ENCODE data around the gene TRPM6.
A peak's percentile ranks its signal among the peaks of the same experiment; 100 is the strongest.

TRPM6 gene

DNA sequence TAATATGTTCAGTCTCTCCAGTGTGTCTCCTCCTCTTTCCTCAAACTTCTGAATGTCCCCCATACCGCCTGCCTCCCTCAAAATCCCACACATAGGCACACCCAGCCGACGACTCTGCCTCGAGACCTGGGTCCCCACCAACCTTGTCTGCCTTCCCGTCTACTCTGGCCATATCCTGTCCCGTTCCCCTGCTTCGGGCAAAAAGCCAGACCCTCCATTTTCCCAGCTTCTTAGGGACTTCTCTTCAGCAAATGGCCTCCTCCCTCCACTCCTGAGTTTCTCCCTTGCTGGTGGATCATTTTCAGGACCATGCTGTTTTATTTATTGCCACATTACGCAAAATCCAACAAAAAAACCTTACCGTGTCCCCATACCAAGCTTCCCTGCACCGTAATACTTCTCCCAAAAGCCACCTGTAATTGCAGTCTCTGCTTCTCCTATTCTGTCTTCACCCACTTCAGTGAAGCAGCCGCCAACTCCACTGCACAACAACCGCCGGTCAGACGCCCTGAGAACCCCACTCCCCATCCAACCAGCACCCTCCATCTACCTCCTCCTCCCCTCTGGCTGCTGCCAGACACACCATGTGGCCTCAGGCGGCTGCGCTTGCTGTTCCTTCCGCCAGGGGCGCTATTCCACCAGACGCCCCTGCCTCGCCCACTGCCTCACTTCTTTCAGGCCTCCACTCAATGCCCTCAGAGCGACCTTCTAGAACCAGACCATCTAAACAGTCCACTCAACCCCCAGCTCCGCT, 117.0 kb downstream of the TRPM6 start:
- DNase-seq: peak; percentile 4

DNA sequence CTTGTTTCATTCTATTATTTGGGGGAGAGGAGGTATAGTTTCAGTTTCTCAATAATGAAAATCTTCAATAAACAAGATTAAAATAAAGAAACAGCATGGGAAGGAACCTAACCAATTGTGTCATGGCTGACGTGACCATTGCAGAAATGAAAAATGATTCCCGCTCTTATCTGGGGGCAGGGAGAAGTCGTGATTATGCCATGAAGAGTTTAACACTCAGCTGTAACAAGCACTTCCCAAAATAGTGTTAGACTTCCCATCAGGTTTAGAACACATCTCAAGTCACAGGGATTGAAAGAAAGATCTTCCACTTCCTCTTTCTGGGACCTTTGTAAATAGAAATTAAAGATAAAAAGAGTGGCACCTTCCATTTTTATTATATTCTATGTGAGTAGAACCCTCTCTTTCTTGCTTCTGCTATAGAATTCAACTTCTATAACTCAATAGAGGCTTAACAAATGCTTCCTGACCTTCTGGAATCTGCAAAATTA, 122.2 kb downstream of the TRPM6 start:
- DNase-seq: no peak

DNA sequence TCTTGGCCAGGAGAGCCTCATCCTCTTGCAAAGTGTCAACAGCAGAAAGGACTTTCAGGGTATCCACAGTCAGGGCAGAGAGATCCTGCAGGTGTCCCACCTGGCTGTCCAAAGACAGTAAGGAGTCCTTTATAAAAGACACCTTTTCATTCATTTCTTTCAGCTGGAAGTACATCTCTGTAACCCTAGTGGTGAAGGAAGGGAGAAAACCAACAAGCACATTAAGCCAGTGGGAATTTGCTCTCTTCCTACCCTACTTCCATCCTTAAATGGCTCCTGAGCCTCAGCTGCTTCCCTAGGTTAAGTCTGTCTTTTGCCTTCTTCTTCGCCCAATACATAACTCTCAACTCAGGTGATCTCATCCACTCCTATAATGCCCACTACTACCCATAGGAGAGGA, 124.8 kb downstream of the TRPM6 start:
- DNase-seq: no peak

DNA sequence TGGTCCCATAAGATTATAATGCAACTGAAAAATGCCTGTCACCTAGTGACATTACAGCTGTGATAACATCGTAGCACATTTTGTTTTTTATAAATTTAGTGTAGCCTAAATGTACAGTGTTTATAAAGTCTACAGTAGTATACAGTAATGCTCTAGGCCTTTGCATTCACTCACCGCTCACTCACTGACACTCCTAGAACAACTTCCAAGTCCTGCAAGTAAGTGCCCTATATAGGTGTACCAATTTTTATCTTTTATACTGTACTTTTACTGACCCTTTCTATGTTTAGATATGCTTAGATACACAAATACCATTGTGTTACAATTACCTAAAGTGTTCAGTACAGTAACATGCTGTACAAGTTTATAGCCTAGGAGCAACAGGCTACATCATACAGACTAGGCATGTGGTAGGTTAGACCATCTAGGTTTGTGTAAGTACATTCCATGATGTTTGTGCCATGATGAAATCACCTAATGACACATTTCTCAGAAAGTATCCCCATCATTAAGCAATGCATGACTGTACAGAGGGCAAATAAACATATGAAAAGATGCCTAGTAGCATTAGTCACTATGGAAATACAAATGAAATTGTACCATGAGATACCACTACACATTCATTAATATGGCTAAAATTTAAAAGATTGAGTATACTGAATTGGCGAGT, 127.6 kb downstream of the TRPM6 start:
- no peak for DNase-seq

DNA sequence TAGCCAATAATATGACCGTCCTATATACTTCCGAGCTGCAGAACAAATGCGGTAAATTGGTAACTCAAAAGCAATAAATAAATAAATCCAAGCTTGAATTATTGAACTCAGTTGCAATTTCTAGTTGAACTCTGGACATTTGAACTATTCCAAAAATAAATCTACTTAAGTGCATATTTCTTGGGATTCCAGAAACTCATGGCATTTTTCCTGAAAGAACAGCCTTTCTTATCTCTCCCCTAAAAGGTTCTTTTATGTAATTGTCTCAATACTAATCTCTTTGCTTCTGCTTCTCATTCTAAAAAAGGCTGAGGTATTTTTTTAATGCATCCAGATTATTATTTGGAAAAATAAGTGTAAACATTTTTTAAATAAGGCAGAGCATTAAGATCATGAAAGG, 131.7 kb downstream of the TRPM6 start:
- no peak for DNase-seq

DNA sequence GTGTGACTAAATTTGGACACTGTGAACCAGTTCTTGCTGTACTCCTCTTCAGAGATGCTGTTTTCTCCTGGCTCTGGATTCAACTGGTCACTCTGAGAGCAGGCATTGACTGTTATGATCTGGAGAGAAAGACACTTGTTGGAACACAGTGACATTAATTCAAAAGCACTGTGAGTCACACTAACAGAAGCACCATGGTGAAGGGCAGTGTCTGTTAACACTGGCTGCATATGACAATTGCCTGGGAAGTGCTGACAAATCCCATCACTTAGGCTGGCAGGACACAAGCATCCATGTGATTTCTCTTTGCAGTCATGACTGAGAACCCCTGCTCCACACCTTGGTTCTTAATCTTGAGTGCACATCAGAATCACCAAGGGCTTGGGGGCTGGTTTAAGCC, 132.4 kb downstream of the TRPM6 start:
- no peak for DNase-seq

DNA sequence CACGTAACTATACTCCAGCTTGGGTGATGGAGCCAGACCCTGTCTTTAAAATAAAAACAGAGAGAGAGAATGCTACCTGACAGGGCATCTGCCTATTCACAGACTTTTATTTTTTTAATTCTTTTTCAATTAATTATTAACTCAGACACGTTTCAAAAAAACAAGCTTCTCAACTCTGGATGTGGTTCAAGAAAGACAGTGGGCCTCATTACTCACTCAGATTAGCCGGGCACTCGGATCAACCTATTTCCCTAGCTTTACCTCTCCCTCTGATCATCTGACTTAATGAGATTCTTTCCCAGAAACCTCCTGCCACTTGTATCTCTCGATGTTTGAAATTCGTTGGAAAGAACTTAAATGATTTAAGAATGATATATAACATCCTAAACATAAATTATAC, 134.1 kb downstream of the TRPM6 start:
- DNase-seq: no peak

DNA sequence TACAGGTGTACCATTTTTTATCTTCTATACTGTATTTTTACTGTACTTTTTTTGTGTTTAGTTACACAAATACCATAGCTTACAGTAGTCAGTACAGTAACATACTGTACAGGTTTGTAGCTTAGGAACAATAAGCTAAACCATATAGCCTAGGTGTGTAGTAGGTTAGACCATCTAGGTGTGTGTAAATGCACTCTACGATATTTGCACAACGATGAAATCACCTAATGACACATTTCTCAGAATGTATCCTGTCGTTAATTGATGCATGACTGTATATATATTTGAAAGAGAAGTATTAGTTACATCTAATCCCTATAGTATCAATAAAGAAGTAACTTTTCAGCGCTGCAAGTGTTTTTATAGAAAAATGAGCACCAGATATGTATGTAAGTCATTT, 138.8 kb downstream of the TRPM6 start:
- no peak for DNase-seq

DNA sequence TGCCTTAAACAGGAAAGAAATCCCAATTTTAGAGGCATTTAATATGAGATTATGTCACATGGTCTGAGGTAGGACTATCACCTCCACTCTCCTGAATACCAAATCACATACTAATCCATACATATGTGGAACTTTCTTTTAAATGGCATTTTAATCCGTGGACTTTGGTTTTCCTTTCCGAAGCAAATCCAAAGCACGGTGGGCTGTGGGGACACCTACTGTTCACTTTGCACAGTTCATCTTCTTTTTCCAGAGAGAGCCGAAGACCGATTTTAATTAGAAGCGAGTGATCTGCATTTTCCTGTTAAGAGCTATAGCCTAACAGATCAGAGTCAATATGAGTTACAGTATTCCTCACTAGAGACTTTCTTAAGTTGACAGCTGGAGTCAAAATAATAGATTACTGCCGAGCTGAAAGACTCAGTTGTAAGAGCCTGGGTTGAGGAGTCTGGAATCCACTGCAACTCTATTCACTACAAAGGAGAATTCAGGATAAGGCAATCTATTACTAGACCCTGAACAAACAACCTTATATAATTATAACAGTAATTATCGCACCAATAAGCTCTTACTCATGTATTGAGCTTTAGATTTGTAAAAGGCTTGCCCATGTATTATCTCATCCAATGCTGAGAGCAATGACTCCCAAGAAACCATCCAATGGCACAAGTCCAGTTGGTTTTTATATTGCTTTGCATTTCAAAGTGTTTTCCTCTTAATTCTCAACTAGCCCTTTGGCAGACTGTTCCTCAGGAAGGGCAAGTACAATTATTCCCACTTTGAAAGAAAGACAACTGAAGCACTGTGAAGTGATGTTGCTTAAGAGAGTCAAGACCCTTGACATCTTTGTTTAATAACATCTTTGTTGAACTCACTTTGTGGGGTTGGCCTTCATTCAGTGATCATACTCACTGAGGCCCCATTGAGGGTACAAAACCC, 144.7 kb downstream of the TRPM6 start:
- no peak for DNase-seq

DNA sequence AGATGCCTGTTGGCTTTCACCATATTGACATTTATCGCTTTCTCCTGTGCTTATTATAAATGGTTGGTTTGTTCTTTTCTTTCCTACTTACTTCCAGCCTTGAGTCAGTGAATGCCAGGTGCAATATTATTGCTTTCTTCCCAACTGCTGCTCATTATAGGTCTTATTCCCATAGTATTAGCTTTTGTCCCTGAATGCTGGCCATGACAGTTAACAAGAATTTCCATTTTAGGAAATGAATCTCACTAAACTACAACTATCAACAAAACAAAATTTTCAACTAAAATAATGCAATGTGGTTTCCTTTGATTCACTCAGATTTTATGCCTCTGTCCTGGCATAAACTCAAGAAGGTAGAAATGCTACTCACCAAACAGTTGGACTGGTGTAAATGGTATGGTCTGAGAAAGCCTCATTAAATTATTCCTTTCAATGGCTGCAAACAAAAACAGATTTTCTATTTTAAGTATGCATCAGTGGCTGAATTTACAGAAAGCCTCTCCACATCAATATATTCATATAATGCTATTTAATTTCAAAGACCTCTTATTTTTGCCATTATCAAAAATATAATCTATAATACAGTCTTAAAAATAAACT, 145.4 kb downstream of the TRPM6 start:
- no peak for DNase-seq

DNA sequence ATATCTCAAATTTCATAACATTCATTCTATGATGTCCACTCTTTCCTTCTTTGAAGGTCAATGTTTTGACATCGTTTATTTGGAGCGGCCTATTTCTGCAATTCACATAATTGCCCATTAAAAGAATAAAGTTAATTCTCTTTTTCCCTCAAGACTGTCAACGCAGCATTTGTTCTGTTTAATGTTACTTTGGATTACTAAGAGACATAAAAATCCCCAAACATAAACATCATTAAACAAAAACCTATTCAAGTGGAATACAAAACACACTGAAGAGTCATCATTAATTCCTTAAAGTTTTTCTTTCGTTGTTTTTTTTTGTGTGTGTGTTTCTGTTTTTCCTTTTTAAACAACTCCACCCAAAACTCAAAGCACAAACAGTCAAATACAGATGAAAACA, 151.1 kb downstream of the TRPM6 start:
- DNase-seq: no peak

DNA sequence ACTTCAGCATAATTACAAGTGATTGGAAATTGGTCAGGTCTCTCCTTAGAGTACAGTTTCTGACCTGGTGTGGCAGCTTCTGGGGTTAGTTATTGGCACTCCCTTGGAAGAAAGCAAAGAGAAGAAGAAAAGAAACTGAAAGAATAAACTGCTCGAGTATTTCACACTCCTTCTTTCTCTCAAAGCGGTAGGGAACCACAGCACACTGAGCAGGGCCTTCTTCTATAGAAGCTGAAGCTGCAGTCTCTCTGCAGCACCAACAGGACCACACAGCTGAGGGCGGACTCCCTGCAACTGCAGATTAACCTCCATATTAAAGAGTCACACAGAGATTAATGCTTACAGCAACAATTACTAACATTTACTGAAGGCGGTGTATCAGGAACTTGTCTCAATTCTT, 152.0 kb downstream of the TRPM6 start:
- DNase-seq: no peak

DNA sequence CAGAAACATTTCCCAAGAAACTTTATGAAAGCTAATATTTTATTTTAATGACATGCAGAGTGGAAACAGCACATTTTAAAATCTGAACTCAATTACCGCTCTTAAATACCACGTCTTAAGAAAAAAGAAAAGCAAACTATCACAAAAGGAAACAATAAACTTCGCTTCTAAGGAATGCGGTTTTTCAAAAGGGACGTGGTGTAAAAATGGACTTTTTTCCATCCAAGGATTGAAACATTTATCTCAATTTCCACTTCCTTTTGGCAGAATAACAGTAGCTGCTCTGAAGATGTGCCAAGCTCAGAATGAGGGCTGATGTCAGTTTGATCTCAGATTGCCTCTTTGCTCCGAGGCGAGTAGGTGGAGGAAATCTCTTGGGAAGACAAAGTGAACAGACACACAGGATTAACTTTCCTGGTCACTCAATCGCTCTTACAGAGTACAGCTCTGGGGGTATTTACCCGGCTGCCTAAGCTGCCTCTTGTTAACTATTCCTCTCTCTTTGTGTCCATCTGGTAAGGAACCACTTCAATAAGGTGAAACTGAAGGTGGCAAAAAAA, 158.5 kb downstream of the TRPM6 start:
- no peak for DNase-seq

DNA sequence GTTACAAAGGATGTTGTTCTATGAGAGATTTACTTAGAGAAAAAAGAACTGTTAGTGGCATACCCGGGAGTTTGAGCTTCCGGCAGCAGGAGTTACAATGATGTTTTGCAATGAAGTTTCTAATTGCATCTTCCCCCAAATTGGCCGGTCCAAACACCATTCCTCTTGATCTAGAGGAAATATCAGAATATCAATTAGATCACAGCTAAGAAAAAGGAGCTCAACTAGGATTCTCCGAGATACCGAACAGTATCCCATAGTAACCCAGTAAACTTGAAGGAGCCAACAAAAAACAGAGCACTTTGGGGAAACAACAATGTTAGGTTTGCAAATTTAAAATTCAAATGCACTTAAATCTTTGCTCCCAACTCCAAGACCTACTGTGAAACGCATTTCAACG, 159.5 kb downstream of the TRPM6 start:
- no peak for DNase-seq

DNA sequence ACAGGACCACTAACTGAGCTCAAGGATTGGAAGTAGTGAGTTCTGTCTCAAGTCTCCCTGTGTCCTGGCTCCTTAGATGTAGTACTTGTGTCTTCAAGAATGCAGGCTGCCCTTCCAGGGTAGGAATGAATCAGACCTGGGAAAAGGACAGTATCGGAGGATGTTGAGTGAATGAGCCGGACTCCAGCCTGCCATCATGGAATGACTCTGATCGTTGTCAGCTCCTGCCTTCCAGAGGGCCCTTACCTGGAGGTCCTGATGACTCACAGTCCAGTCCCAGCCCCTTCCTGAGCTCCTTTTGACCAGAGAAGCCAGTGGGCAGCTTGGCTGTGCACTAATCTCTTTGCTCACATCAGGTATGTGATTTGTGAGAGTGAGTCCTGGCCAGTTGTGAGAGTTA, 161.1 kb downstream of the TRPM6 start:
- no peak for DNase-seq

DNA sequence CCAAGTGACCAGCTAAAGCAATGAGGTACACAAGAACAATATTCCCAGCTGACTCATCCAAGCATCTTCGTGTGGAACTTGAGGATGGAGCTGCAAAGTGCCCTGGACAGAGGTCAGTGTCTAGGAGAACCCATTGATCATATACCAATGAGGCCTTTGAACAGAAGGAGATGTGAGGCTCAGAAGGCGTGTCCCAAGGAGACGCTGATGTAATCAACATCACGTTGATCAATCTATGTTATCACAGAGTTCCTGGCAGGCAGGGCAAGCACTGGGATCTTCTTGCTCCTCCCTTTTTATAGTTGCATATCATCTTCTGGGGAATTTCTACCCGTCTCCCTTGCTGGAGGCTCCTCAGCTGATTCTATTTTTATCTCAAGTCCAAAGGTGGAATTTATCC, 163.4 kb downstream of the TRPM6 start:
- DNase-seq: no peak

DNA sequence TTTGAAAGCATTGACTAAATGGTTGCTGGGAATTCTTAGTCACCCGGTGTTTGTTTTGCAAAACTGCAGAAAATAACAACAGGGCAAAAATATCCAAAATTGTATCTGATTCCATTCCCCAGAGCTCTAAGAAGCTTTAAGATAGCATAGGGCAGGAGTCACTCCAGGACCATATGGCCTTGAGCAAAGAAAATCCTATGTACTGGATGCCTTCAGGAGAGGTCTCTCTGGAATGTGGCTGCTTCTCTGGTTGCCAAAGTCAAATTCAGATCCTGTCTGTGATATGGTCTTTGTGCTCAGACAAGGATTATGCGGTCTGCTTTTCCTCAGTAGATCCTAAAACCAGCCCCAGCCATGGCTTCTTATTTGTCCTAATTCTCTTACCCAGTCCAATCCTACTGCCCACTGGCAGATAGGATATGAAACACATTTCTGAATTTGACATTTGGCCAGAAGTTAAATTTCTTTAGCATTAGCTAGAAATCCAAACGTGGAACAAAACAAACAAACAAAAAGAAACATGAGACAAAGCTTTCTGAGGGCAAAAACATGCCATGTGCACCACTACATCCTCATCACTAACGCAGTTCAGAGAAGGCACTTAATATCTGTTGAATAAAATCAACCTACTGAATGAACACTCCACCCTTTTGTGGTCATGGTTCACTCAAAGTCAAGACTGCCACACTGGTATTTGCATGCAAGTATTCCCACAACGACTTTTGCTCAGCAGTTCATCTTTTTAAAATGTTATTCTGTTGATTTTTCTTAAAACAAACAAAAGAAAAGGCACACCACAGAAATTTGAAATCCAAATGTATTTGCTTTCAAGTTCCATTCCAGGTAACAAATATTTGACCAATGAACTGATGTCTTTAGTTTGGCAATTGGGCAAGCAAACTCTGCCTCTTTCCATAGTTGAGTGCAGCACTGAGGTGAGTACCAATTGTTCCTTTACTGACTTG, 165.7 kb downstream of the TRPM6 start:
- DNase-seq: no peak

DNA sequence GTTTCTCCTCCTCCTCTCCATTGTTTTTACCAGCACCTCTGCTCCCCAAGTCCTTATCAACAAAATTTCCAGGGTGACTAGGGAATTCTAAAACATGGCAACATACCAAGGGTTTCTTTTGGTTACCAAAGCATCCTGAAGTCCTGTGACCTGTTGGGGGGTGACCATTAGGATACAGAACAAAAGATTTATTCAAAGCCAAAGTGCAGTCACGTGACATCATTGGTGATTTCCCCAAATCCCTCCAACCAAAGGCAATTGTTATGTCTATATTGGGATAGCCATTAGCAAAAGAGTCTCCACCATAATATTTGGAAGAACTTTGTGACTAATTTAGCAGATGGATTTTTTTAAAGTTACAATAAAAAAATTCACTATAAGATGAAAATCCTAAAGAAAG, 168.4 kb downstream of the TRPM6 start:
- DNase-seq: no peak

DNA sequence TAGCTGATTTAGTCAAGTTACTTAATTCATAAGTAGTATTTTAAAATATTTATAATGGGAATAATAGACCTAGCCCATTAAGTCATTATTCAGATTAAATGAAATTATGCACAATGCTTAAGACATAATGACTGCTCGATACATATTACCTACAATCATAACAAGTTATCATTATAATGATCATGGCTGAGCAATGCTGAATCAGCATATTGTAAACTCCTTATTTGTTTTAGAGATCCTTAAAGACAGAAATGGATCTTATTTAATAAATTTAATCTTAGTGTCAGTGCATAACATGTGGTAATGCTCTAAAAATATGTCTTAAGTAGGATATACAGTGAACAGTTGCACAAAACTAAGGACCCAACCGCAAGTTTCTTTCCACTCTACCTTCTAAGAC, 169.0 kb downstream of the TRPM6 start:
- DNase-seq: no peak

DNA sequence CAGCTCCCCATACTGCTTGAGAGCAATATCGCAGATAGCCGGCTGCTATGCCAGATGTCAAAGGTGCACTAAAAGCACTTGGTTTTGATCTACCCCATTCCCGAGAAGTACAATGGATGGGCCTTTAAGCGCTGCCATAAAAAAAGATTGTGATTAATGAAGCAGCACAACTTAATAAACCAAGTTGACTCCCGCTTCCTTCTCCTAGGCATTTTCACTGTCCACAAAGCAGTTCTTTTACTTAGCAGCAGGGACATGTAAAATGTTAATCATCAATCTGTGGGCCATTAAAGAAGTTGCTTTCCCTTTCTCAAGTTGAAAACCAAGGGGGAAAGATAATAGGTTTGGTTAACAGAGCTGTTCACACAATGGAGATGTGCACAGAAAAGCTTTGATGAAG, 176.4 kb downstream of the TRPM6 start:
- DNase-seq: no peak

DNA sequence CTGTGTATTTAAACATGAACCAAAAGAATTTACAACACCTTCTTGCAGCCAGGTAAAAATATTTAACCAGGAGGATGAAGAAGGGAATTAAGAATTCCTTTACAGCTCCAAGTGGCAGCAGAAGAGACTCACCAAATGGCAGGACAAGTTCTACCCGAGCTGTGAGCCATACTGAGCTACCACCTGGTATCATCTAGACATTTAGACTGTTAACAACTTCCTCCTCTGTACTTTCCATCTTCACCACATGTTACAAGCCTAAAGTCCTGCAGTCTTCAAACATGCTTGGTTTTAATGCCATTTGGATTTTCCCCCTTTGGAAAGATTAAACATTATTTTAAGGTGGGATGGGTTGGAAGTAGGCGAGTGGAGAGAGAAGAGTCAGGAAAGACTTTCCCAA, 190.2 kb downstream of the TRPM6 start:
- DNase-seq: no peak

DNA sequence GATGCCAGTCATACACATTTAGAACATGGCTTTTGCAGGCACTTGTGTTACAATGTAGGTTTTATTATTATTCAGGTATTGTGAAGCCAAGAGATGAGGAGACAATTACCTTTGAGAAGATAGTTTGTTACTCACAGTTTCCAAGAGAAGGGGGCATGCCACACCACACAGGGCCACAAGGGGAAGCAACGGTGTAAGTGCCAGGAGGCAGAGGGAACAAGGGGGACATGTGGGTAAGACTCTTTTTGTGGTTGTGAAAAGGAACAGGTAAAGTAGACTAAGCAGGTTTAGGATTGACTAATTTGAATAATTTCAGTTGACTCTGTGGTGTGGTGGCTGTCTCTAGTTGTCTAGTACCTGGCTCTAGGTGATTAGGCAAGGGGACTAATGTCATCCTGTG, 191.2 kb downstream of the TRPM6 start:
- no peak for DNase-seq

Measured in activated effector memory CD4-positive, alpha-beta T cell treated with Interleukin-2 at 50 U/mL for 16 hours (primary cell).